H1 (cell line): ENCODE data around the gene PER2. TPM values are rescaled to one million over a fixed set of nuclear protein-coding genes. Genes with fewer than 3 reads are reported as not detected.

Source experiments
- CTCF ChIA-PET: fragments of 300-600 bp; sonication (Branson Sonifier 250); formaldehyde crosslinking; loops from one replicate; lab custom pipeline; 2021; ENCODE audit not compliant: partially characterized antibody; lab: Charles Lee
- POLR2A ChIA-PET: fragments of 300-600 bp; sonication (Branson Sonifier 250); formaldehyde crosslinking; loops from one replicate; lab custom pipeline; 2021; ENCODE audit warnings: inconsistent platforms; ENCODE audit not compliant: partially characterized antibody; lab: Charles Lee
- DNase-seq, 2 experiments: peaks; one replicate each; pipeline versions ENCODE4 v3.0.0 to v3.0.0-alpha.2; 2010 to 2022; ENCODE audit warnings: low spot score in 2 of 2, low read depth in 1 of 2, mixed read lengths in 1 of 2
- FAIRE-seq: peaks from 2 replicates; lab custom pipeline; 2011; peaks lifted over from hg19 to GRCh38; lab: Jason Lieb, UNC
- H2AFZ ChIP-seq: 2 replicates; pipeline ENCODE4 v1.8.1; 2012; ENCODE audit warnings: low read length, inconsistent platforms
- H2AK5ac ChIP-seq: 2 replicates; pipeline ENCODE4 v1.6.1; 2013; ENCODE audit warnings: low read depth, low read length
- H2BK120ac ChIP-seq: replicated peaks from 2 replicates; pipeline ENCODE3; 2013; ENCODE audit warnings: low read depth, low read length, inconsistent platforms
- H2BK12ac ChIP-seq: 2 replicates; pipeline ENCODE4 v1.6.1; 2013; ENCODE audit warnings: low read depth, low read length
- H2BK15ac ChIP-seq: 2 replicates; pipeline ENCODE4 v1.6.1; 2013; ENCODE audit warnings: low read length
- H2BK20ac ChIP-seq: 2 replicates; pipeline ENCODE4 v1.6.1; 2013; ENCODE audit warnings: low read length
- H2BK5ac ChIP-seq: 2 replicates; pipeline ENCODE4 v1.6.1; 2013; ENCODE audit warnings: low read depth, low read length
- H3K14ac ChIP-seq: 2 replicates; pipeline ENCODE4 v1.6.1; 2013; ENCODE audit warnings: inconsistent platforms; ENCODE audit not compliant: insufficient read length
- H3K18ac ChIP-seq: 2 replicates; pipeline ENCODE4 v1.6.1; 2013; ENCODE audit warnings: low read length; ENCODE audit errors: extremely low read depth
- H3K23ac ChIP-seq: 2 replicates; pipeline ENCODE4 v1.6.1; 2013; ENCODE audit warnings: inconsistent platforms; ENCODE audit not compliant: insufficient read length
- H3K23me2 ChIP-seq: 2 replicates; pipeline ENCODE4 v1.6.1; 2013; ENCODE audit warnings: low read depth, low read length
- H3K27ac ChIP-seq: 2 replicates; pipeline ENCODE4 v1.6.1; 2011; ENCODE audit warnings: low read depth, low read length, inconsistent platforms
- H3K27me3 ChIP-seq, 4 experiments: replicated peaks in 1 of 4; 1 replicate in 1 of 4; 2 replicates in 3 of 4; pipeline versions ENCODE4 v1.6.1 to v1.8.1; 2011 to 2013; ENCODE audit warnings: low read length in 3 of 4, mild to moderate bottlenecking in 3 of 4, inconsistent platforms in 2 of 4, mixed read lengths in 2 of 4, moderate library complexity in 1 of 4; ENCODE audit not compliant: control insufficient read depth in 3 of 4, insufficient read depth in 3 of 4; ENCODE audit errors: extremely low read depth in 1 of 4
- H3K36me3 ChIP-seq, 4 experiments: 2 replicates each; pipeline versions ENCODE4 v1.6.1 to v1.8.1; 2011 to 2013; ENCODE audit warnings: mild to moderate bottlenecking in 4 of 4, low read length in 3 of 4, moderate library complexity in 2 of 4, control low read depth in 1 of 4, inconsistent platforms in 1 of 4; ENCODE audit not compliant: insufficient read depth in 4 of 4, control insufficient read depth in 2 of 4
- H3K4ac ChIP-seq: replicated peaks from 2 replicates; pipeline ENCODE3; 2013; ENCODE audit warnings: low read length, low read depth, mixed read lengths, inconsistent platforms; ENCODE audit not compliant: insufficient read length
- H3K4me1 ChIP-seq, 4 experiments: replicated peaks in 1 of 4; 1 replicate in 1 of 4; 2 replicates in 3 of 4; pipeline versions ENCODE4 v1.6.1 to v1.8.1; 2011 to 2013; ENCODE audit warnings: low read length in 3 of 4, inconsistent platforms in 2 of 4, mixed read lengths in 1 of 4; ENCODE audit not compliant: insufficient read depth in 4 of 4, control insufficient read depth in 3 of 4
- H3K4me2 ChIP-seq, 2 experiments: 2 replicates each; pipeline versions ENCODE4 v1.6.1 to v1.8.1; 2011 to 2013; ENCODE audit warnings: low read depth in 2 of 2, low read length in 2 of 2, control low read depth in 1 of 2, inconsistent platforms in 1 of 2, mild to moderate bottlenecking in 1 of 2; ENCODE audit not compliant: insufficient read depth in 1 of 2
- H3K4me3 ChIP-seq, 4 experiments: fragments of 200-600, 300-600 bp in 1 of 4; sonication (generic), shearing (Covaris generic), sonication (Bioruptor Twin) in 1 of 4; 2 replicates each; pipeline versions ENCODE4 v1.5.1 to v1.8.1; 2011 to 2016; ENCODE audit warnings: low read length in 4 of 4, low read depth in 3 of 4, control low read depth in 2 of 4, inconsistent platforms in 2 of 4, mild to moderate bottlenecking in 2 of 4, mixed read lengths in 1 of 4, moderate library complexity in 1 of 4; ENCODE audit not compliant: insufficient read depth in 2 of 4; ENCODE audit errors: extremely low read depth in 1 of 4
- H3K56ac ChIP-seq: replicated peaks from 2 replicates; pipeline ENCODE3; 2013; ENCODE audit warnings: low read depth, mild to moderate bottlenecking, mixed read lengths, low read length, inconsistent platforms; ENCODE audit not compliant: insufficient read length
- H3K79me1 ChIP-seq: 2 replicates; pipeline ENCODE4 v1.6.1; 2013; ENCODE audit warnings: low read depth, low read length, control low read depth
- H3K79me2 ChIP-seq, 2 experiments: 2 replicates each; pipeline versions ENCODE4 v1.6.1 to v1.8.1; 2012 to 2013; ENCODE audit warnings: low read length in 2 of 2, mild to moderate bottlenecking in 2 of 2, inconsistent platforms in 1 of 2; ENCODE audit not compliant: insufficient read depth in 2 of 2, control insufficient read depth in 1 of 2
- H3K9ac ChIP-seq, 4 experiments: replicated peaks in 1 of 4; 1 replicate in 1 of 4; 2 replicates in 3 of 4; pipeline versions ENCODE4 v1.6.1 to v1.8.1; 2011 to 2013; ENCODE audit warnings: low read depth in 3 of 4, low read length in 3 of 4, control low read depth in 2 of 4, mild to moderate bottlenecking in 2 of 4, moderate library complexity in 2 of 4, inconsistent platforms in 1 of 4; ENCODE audit errors: extremely low read depth in 1 of 4
- H3K9me3 ChIP-seq, 2 experiments: 2 replicates each; pipeline versions ENCODE4 v1.6.1 to v1.8.1; 2012 to 2013; ENCODE audit warnings: mild to moderate bottlenecking in 2 of 2, moderate library complexity in 2 of 2, control low read depth in 1 of 2, inconsistent platforms in 1 of 2, low read depth in 1 of 2, low read length in 1 of 2, mixed read lengths in 1 of 2; ENCODE audit not compliant: insufficient read depth in 2 of 2
- H4K20me1 ChIP-seq, 2 experiments: replicated peaks in 1 of 2; 2 replicates each; pipeline versions ENCODE3 to v1.8.1; 2011 to 2013; ENCODE audit warnings: inconsistent platforms in 2 of 2, low read length in 2 of 2, mild to moderate bottlenecking in 1 of 2; ENCODE audit not compliant: insufficient read depth in 2 of 2, control insufficient read depth in 1 of 2
- H4K5ac ChIP-seq: 2 replicates; pipeline ENCODE4 v1.6.1; 2013; ENCODE audit warnings: low read length, low read depth, mixed read lengths, inconsistent platforms; ENCODE audit not compliant: insufficient read length
- H4K8ac ChIP-seq: 2 replicates; pipeline ENCODE4 v1.8.0; 2013; ENCODE audit warnings: mild to moderate bottlenecking, moderate library complexity, low read length, inconsistent platforms; ENCODE audit not compliant: insufficient read depth; ENCODE audit errors: extremely low read depth
- H4K91ac ChIP-seq: replicated peaks from 2 replicates; pipeline ENCODE3; 2013; ENCODE audit warnings: low read length, mixed read lengths, inconsistent platforms; ENCODE audit not compliant: insufficient read length
- ASH2L ChIP-seq: fragments of 200-600, 300-600 bp; sonication (generic); IDR thresholded peaks from one replicate; pipeline ENCODE4 v1.7.1; 2017; ENCODE audit warnings: low read length
- BACH1 ChIP-seq: IDR thresholded peaks from 2 replicates; pipeline ENCODE4 v1.6.1; 2012; ENCODE audit warnings: low read length, improper control_type of control experiment
- BRCA1 ChIP-seq: IDR thresholded peaks from 2 replicates; pipeline ENCODE4 v1.6.1; 2012; ENCODE audit warnings: low read depth, low read length, improper control_type of control experiment
- CTBP2 ChIP-seq: IDR thresholded peaks from 2 replicates; pipeline ENCODE4 v1.7.0; 2011; ENCODE audit warnings: borderline replicate concordance, mild to moderate bottlenecking, moderate library complexity, mixed read lengths, low read length; ENCODE audit not compliant: insufficient read depth, insufficient read length
- GTF2F1 ChIP-seq: IDR thresholded peaks from 2 replicates; pipeline ENCODE4 v1.6.1; 2012; ENCODE audit warnings: low read depth, low read length, improper control_type of control experiment, borderline replicate concordance
- KDM4A ChIP-seq: IDR thresholded peaks from one replicate; pipeline ENCODE4 v1.7.1; 2012; ENCODE audit warnings: low read depth, mild to moderate bottlenecking, moderate library complexity, low read length, inconsistent platforms; ENCODE audit not compliant: severe bottlenecking
- NRF1 ChIP-seq: IDR thresholded peaks from 2 replicates; pipeline ENCODE4 v1.6.1; 2011; ENCODE audit warnings: mild to moderate bottlenecking, low read depth, low read length, improper control_type of control experiment
- RBBP5 ChIP-seq: IDR thresholded peaks from 2 replicates; pipeline ENCODE4 v1.7.1; 2012; ENCODE audit warnings: low read depth, mild to moderate bottlenecking, inconsistent platforms, low read length, moderate library complexity, borderline replicate concordance
- RNF2 ChIP-seq: fragments of 200-900, 300-1000 bp; sonication (generic); IDR thresholded peaks from 2 replicates; pipeline ENCODE4 v1.7.1; 2016; ENCODE audit warnings: borderline replicate concordance, low read depth, mild to moderate bottlenecking, antibody characterized with exemption, low read length; ENCODE audit not compliant: poor library complexity, severe bottlenecking; ENCODE audit errors: missing control alignments
- YY1 ChIP-seq: IDR thresholded peaks from 2 replicates; pipeline ENCODE4 v1.6.1; 2011; ENCODE audit warnings: low read depth, mild to moderate bottlenecking, low read length
- WGBS, 2 experiments: shearing (Covaris generic) in 1 of 2; methylation state at CpG; one replicate each; pipeline versions ENCODE4 v1.1.6 to v1.1.7; 2013 to 2015; ENCODE audit warnings: low lambda C conversion rate in 2 of 2, mixed read lengths in 2 of 2, inconsistent platforms in 1 of 2, low coverage in 1 of 2, missing lambda C conversion rate in 1 of 2; ENCODE audit not compliant: insufficient replicate concordance in 2 of 2, insufficient coverage in 1 of 2, insufficient read length in 1 of 2; ENCODE audit errors: extremely low coverage in 1 of 2, missing lambda C conversion rate in 1 of 2; 5-methylcytosine and 5-hydroxymethylcytosine counted together
- polyA plus RNA-seq, 7 experiments: library from polyadenylated mRNA; depleted of rRNA in 3 of 7; stranded (reverse) in 5 of 7; unstranded in 2 of 7; fragments of >200 nt in 5 of 7; fragments of 200-250 nt in 2 of 7; gene quantifications; 1 replicate in 5 of 7; 2 replicates in 1 of 7; 4 replicates in 1 of 7; pipeline versions ENCODE4 v1.2.1 to v1.2.3, GENCODE V29; 2011 to 2013; ENCODE audit warnings: missing spikeins in 2 of 7, mixed read lengths in 2 of 7
- total RNA-seq: library from RNA; stranded (reverse); fragmentation: NEBNext Ultra II Directional; extraction: Animal tissue kit (Norgen Biotek cat#: 25700); gene quantifications from 2 replicates; pipeline ENCODE4 v1.2.1, GENCODE V29; 2021

Gene PER2
- total and polyA plus RNA-seq, 2 of the 8 experiments (the other 6 are each of a cell fraction or from before 2014, with no cell fraction given), result 0.91 to 5.5 TPM

DNA sequence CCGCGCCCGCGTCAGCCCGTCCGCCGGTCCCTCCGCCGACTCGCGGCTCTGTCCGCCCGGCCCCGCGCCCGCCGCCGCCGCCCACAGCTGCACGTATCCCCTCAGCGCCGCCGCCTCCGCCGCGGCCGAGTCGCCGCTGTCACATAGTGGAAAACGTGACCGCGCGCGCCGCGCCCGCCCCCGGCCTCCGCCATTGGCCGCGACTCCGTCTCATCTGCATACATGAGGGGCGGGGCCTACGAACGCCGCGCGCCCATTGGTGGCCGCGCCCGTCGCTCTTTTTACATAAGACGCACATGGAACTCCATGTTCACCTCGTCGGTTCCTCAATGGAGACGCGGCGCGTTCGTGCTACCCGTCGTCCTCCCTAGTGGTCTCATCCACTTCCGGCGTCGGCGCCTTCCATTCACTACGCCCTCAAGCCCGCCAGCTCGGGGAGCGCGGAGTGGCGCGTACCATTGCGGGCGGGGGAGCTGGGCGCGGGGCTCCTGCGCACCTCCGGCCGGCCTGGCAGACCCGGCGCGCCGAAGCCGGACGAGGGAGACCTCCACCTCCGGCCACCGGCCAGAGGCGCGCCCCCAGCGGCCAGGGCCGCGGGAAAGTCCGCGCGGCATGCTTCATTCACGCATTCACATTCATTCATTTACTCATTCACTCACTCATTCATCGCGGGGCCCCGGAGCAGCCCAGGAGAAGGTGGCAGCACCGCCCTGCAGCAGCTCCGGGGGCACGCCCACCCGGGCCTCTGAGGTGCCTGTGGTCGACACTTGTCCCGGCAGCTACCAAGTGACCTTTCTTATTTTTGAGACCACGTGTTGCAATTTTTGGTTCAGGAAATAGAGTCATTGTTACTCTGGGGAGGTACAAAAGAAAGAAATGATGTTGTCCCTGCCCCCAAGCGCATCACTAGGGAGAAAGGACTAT lies 502 bp upstream of the PER2 start:
- H3K18ac ChIP-seq, result no peak overlapping the region
- no peaks in the 10 kb centered on the region; the same call in 1 of the 2 replicates for H3K79me1 ChIP-seq
- H3K56ac ChIP-seq, result no peak overlapping the region
- no peak overlapping the region for H2BK15ac ChIP-seq
- no peak for FAIRE-seq
- H2BK20ac ChIP-seq, result no peak overlapping the region
- H2AFZ ChIP-seq, result peak overlapping the region; percentile 63; the same call in 1 of the 2 replicates
- no peaks in the 10 kb centered on the region for H3K9me3 ChIP-seq
- 4% methylated on average over 70 of the region's 108 CpGs; no CpG with 5 or more reads in 1 of the 2 experiments for WGBS, 2 experiments
- no peak overlapping the region for H2BK120ac ChIP-seq
- peaks cover 7 to 25% (median 18%) of the 10 kb centered on the region in 4 experiments for H3K4me1 ChIP-seq
- ChIA-PET CTCF (interaction anchor here (1.0 to 4.4 kb wide), 11 partner anchors 9 to 129 kb away, joined by 3 to 40 read pairs (median 5); no protein-coding TSS in a partner anchor), POLR2A (interaction anchor here (0.8 to 2.9 kb wide), 15 partner anchors 9 to 121 kb away, joined by 3 to 15 read pairs (median 4); partner anchors contain the start of genes HES6 and ILKAP)
- peaks cover 1 to 5% of the 10 kb centered on the region in 2 experiments for H4K20me1 ChIP-seq
- peak overlapping the region in 3 of 4 experiments; percentile 70 to 86 (median 82); a peak in 5 of 7 replicates for H3K9ac ChIP-seq
- H3K23ac ChIP-seq, result no peak overlapping the region
- peaks cover 0 to 10% (median 2%) of the 10 kb centered on the region in 4 experiments; a peak in 2 of 7 replicates for H3K27me3 ChIP-seq
- H3K4ac ChIP-seq, result no peak overlapping the region
- no peak overlapping the region for H2AK5ac ChIP-seq
- H2BK5ac ChIP-seq, result no peak overlapping the region
- H4K91ac ChIP-seq, result no peak overlapping the region
- no peak overlapping the region for H4K5ac ChIP-seq
- H4K8ac ChIP-seq, result no peak overlapping the region; the same call in 1 of the 2 replicates
- H3K36me3 ChIP-seq, result no peaks in the 10 kb centered on the region
- H3K4me3 ChIP-seq, result peak overlapping the region; percentile 72 to 84 (median 77)
- H3K23me2 ChIP-seq, result peaks cover 12% of the 10 kb centered on the region
- peaks cover 0 to 2% of the 10 kb centered on the region in 2 experiments; a peak in 1 of 4 replicates for H3K79me2 ChIP-seq
- peak overlapping the region; percentile 80 to 100 for H3K4me2 ChIP-seq
- H3K27ac ChIP-seq, result no peak overlapping the region
- no peak overlapping the region for H2BK12ac ChIP-seq
- no peak overlapping the region for H3K14ac ChIP-seq
- DNase-seq, result peak; percentile 98
- TF ChIP-seq KDM4A, result peak; percentile 54
- no peak for TF ChIP-seq BRCA1
- TF ChIP-seq BACH1, result no peak
- peak; percentile 25; the same call in 1 of the 2 replicates for TF ChIP-seq NRF1
- no peak for TF ChIP-seq RNF2
- TF ChIP-seq GTF2F1, result no peak
- peak; percentile 76 for TF ChIP-seq YY1
- TF ChIP-seq RBBP5, result no peak
- TF ChIP-seq ASH2L, result peak; percentile 52
- TF ChIP-seq CTBP2, result no peak
